Embryonic facial prominence (tissue), 1 donor: Measurements from ENCODE around the gene KIF1C.
A peak's percentile ranks its signal among the peaks of the same experiment; 100 is the strongest.

ENCODE experiments used
- DNase-seq: peaks from one replicate; pipeline ENCODE4 v3.0.0-alpha.2; 2016; ENCODE audit errors: extremely low spot score

The KIF1C gene

GRCh38 chr17:4997302-4998026 is at the start of gene KIF1C, which contains the start of gene INCA1:
KIF1C (plus strand) TSS chr17:4997950; CDS start chr17:5000247, 2,297 bp downstream.
INCA1 (minus strand) TSS chr17:4997522; CDS start chr17:4994437, 3,085 bp downstream.
- peak; percentile 72 for DNase-seq

- peak; percentile 88 for DNase-seq
These were observed 49.4 kb upstream of the KIF1C start, which contains the start of gene PFN1 for GRCh38 chr17:4948166-4948930. PFN1 (minus strand) TSS chr17:4948530; CDS start chr17:4948394, 136 bp downstream.

- peak; percentile 80 for DNase-seq
These were observed 48.8 kb upstream of the KIF1C start for GRCh38 chr17:4948931-4949320.

- DNase-seq, result no peak
These were observed 48.3 kb upstream of the KIF1C start for GRCh38 chr17:4949321-4950074.

- no peak for DNase-seq
These were observed 47.5 kb upstream of the KIF1C start for GRCh38 chr17:4950075-4950745.

GRCh38 chr17:4950746-4951204 is 47.0 kb upstream of the KIF1C start, which contains the start of gene ENO3:
ENO3 (plus strand) TSS chr17:4951119; CDS start chr17:4951830, 711 bp downstream.
- no peak for DNase-seq

GRCh38 chr17:4951486-4951885 is 46.3 kb upstream of the KIF1C start:
- DNase-seq, result no peak

GRCh38 chr17:4953451-4953961 is 44.2 kb upstream of the KIF1C start:
- no peak for DNase-seq

- no peak for DNase-seq
These were observed 42.7 kb upstream of the KIF1C start for GRCh38 chr17:4955091-4955490.

GRCh38 chr17:4956493-4957061 is 41.2 kb upstream of the KIF1C start:
- no peak for DNase-seq

- no peak for DNase-seq
These were observed 39.6 kb upstream of the KIF1C start for GRCh38 chr17:4958102-4958501.

GRCh38 chr17:4959261-4959965 is 38.3 kb upstream of the KIF1C start:
- no peak for DNase-seq

GRCh38 chr17:4960279-4960922 is 37.3 kb upstream of the KIF1C start:
- DNase-seq, result no peak

- DNase-seq, result no peak
These were observed 32.3 kb upstream of the KIF1C start for GRCh38 chr17:4965311-4965986.

- peak; percentile 100 for DNase-seq
These were observed 30.8 kb upstream of the KIF1C start for GRCh38 chr17:4966844-4967538.

GRCh38 chr17:4967539-4968485 is 29.9 kb upstream of the KIF1C start, which contains the start of gene SPAG7:
SPAG7 (minus strand) TSS chr17:4967817; CDS start chr17:4967804, 13 bp downstream.
- peak; percentile 95 for DNase-seq

- DNase-seq, result no peak
These were observed 29.2 kb upstream of the KIF1C start for GRCh38 chr17:4968486-4969046.
